ENCODE data around the gene FLNC. TPM values are rescaled to one million over a fixed set of nuclear protein-coding genes. Genes with fewer than 3 reads are reported as not detected.

The FLNC gene
- total RNA-seq, 1 donor from 2014 or later, result 7.7 TPM

DNA sequence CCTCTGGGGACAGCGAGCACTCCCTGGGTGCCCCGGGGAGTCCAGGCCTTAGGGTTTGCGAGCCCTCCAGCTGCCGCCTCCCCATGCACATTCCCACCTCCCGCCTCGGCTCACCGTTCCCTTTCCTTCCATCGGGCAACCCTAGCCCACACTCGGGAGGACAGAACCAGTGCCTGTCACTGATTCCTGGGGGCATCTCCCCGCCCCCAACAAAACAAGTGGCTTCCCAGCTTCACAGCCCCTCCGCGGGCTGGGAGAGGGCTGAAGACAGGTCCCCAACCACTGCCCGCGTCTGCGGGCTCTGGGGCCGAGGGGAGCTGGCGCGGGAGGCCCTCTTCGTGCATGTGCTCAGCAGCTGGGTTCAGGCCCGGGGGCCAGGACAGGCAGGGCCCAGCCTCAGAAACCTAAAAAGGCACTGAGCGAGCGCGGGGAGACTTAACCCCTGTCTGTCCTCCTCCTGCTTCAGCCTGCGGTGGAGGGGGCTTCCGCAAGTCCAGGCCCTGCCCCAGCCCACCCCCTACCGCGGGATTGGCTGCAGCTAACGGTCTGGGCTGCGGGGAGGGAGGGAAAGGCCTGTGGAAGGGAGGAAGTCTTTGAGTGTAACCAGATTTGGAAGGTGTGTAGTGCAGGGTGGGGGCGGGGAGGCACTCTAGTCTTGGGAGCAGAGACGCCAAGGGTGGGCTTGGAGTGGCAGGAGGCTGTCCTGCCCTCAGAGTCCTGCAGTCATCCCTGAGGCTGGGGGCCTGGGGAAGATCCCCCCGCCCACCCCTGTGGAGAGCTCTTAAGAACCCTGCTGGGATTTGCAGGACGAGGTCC is 1.2 kb downstream of the FLNC start:
- Histone ChIP-seq H3K4me1 (peaks cover 25% of the 10 kb centered on the region), H3K36me3 (no peaks in the 10 kb centered on the region), H3K27ac (no peak overlapping the region), H3K27me3 (peaks cover 42% of the 10 kb centered on the region), H3K9me3 (no peaks in the 10 kb centered on the region), H3K4me3 (peak overlapping the region; percentile 52)
- ATAC-seq, result peak; percentile 2
- no peak for DNase-seq
- TF ChIP-seq, protein P1, sequence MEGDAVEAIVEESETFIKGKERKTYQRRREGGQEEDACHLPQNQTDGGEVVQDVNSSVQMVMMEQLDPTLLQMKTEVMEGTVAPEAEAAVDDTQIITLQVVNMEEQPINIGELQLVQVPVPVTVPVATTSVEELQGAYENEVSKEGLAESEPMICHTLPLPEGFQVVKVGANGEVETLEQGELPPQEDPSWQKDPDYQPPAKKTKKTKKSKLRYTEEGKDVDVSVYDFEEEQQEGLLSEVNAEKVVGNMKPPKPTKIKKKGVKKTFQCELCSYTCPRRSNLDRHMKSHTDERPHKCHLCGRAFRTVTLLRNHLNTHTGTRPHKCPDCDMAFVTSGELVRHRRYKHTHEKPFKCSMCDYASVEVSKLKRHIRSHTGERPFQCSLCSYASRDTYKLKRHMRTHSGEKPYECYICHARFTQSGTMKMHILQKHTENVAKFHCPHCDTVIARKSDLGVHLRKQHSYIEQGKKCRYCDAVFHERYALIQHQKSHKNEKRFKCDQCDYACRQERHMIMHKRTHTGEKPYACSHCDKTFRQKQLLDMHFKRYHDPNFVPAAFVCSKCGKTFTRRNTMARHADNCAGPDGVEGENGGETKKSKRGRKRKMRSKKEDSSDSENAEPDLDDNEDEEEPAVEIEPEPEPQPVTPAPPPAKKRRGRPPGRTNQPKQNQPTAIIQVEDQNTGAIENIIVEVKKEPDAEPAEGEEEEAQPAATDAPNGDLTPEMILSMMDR (IDR thresholded peaks at IDR 0.05), result no peak
- intact Hi-C loops (cut with DNase I), result no loop called here

DNA sequence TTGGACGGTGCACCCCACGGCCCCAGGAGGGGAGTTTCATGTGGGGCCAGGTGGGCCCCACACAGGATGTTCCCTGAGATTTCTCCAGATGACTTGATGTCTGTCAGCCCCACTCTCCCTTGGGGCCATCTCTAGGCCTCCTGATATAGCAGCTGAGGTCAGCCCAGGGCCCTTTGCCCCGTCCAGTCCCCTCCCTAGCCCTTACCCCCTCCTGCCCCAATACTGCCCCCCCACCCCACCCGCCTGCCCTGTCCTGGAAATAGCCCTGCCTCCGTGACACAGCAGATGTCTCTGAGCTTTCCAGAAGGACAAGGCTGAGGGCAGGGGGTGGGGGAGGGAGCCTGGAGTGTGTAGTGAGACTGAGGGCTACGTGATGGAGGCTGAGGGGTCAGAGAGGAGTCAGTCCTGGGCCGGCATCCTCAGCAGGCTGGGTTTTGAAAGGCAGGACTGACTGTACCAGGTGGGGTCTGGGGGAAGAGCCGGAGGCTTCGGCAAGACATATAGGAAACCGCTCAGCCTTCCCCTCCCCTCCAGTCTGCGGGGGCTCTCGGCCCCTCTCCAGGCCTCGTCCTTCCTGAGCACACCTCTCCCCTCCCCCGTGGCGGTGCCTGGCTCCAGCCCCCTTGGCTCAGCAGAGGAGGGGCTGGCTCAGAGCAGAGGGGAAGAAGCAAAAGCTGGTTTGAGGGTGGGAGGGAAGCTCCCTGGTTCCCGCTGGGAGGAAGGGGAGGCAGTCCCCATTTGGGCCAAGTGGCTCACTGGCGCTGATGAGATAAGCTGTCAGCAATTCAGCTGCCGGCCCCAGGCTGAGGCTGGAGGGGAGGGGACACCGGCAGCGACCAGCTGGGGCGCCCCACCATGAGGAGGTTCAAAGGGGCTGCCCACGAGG is 2.0 kb downstream of the FLNC start:
- no peak overlapping the region for H3K27ac ChIP-seq
- peaks cover 42% of the 10 kb centered on the region for H3K27me3 ChIP-seq
- DNase-seq, result peak; percentile 60
- intact Hi-C loops (cut with DNase I), result no loop called here
- H3K9me3 ChIP-seq, result no peaks in the 10 kb centered on the region
- H3K36me3 ChIP-seq, result no peaks in the 10 kb centered on the region
- TF ChIP-seq, protein P1 (IDR thresholded peaks at IDR 0.05), result no peak
- ATAC-seq, result no peak
- H3K4me3 ChIP-seq, result peak overlapping the region; percentile 52
- peaks cover 25% of the 10 kb centered on the region for H3K4me1 ChIP-seq

- Histone ChIP-seq H3K27ac (no peak overlapping the region), H3K9me3 (no peaks in the 10 kb centered on the region), H3K4me1 (peaks cover 25% of the 10 kb centered on the region), H3K36me3 (no peaks in the 10 kb centered on the region), H3K4me3 (no peak overlapping the region), H3K27me3 (peaks cover 42% of the 10 kb centered on the region)
- TF ChIP-seq, protein P1 (IDR thresholded peaks at IDR 0.05), result no peak
- ATAC-seq, result no peak
- no peak for DNase-seq
- intact Hi-C loops (cut with DNase I), result no loop called here
Observed at GRCh38 chr7:128832880-128833147, 2.6 kb downstream of the FLNC start.

DNA sequence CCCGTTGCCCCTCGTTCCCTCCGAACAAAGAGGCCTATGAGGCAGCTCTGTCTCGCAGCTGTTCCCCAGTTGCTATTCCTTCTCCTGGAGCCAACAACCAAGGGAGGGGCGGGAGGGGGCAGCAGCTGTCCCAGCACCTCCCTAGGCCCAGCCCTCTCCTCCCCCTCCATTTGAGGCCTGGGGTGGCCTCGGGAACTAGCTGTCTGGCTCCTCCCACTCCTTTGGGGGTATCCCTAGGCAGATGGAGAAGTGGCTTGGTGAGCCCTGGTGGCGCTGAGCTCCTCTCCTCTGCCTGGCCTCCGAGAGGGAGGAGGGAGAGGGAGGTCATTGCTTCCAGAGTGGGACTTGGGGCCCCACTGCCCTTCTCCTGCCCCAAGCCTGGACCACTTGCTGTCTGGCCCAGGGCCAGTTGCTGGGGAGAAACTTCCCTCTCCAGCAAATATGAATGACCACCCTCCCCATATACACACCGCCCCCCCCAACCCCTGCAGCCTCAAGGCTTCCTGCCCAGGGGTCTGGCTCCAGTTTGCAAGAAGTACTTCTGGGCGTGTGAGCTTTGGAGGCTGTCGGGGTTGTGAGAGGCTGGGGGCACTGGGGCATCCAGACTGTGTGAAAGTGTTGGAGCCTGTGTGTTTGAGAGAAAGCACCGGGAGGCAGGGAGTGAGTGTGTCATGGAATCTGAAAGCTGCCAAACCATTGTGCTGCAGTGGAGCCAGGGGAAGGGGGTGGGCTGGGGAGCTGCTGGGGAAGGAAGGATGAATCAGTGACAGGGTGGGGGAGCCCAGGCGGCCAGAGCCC is 3.1 kb downstream of the FLNC start:
- Histone ChIP-seq H3K27ac (no peak overlapping the region), H3K4me1 (peaks cover 25% of the 10 kb centered on the region), H3K36me3 (no peaks in the 10 kb centered on the region), H3K9me3 (no peaks in the 10 kb centered on the region), H3K4me3 (no peak overlapping the region), H3K27me3 (peaks cover 42% of the 10 kb centered on the region)
- no peak for ATAC-seq
- intact Hi-C loops (cut with DNase I), result no loop called here
- TF ChIP-seq, protein P1 (IDR thresholded peaks at IDR 0.05), result no peak
- no peak for DNase-seq

GRCh38 chr7:128833946-128834325 is 3.7 kb downstream of the FLNC start:
- H3K4me1 ChIP-seq, result peaks cover 25% of the 10 kb centered on the region
- intact Hi-C loops (cut with DNase I), result no loop called here
- H3K4me3 ChIP-seq, result no peak overlapping the region
- H3K27me3 ChIP-seq, result peaks cover 37% of the 10 kb centered on the region
- ATAC-seq, result no peak
- no peaks in the 10 kb centered on the region for H3K36me3 ChIP-seq
- no peak overlapping the region for H3K27ac ChIP-seq
- TF ChIP-seq, protein P1 (IDR thresholded peaks at IDR 0.05), result no peak
- H3K9me3 ChIP-seq, result no peaks in the 10 kb centered on the region
- no peak for DNase-seq

All from upper lobe of right lung (tissue), 1 donor.